GM23248 (cell line): ENCODE data around the gene ANKRD17. TPM values are rescaled to one million over a fixed set of nuclear protein-coding genes. Genes with fewer than 3 reads are reported as not detected.
"Not testable (repeated sequence)": the region's sequence is repeated elsewhere in the genome, so short reads cannot be mapped to it uniquely, and the experiment has no call there.

Experiments used
- DNase-seq: peaks from one replicate; pipeline ENCODE4 v3.0.0-alpha.2; 2015
- H2AFZ ChIP-seq: fragments of 200-600 bp; sonication (generic); 2 replicates; pipeline ENCODE4 v1.6.1; 2016; ENCODE audit warnings: antibody characterized with exemption
- H3F3A ChIP-seq: fragments of 200-600 bp; sonication (generic); 2 replicates; pipeline ENCODE4 v1.6.1; 2016; ENCODE audit warnings: mild to moderate bottlenecking, antibody characterized with exemption, mixed run types; ENCODE audit not compliant: insufficient read depth
- H3K27ac ChIP-seq: fragments of 200-600 bp; sonication (generic); 2 replicates; pipeline ENCODE4 v1.5.1; 2016; ENCODE audit warnings: mild to moderate bottlenecking
- H3K27me3 ChIP-seq: fragments of 200-600 bp; sonication (generic); replicated peaks from 2 replicates; pipeline ENCODE4 v1.6.1; 2016; ENCODE audit warnings: mild to moderate bottlenecking; ENCODE audit not compliant: insufficient read depth
- H3K36me3 ChIP-seq: fragments of 200-600 bp; sonication (generic); 2 replicates; pipeline ENCODE4 v1.6.1; 2016; ENCODE audit warnings: low read depth, mild to moderate bottlenecking
- H3K4me1 ChIP-seq: fragments of 200-600 bp; sonication (generic); 2 replicates; pipeline ENCODE4 v1.6.1; 2016; ENCODE audit warnings: mild to moderate bottlenecking; ENCODE audit not compliant: insufficient read depth
- H3K4me2 ChIP-seq: fragments of 200-600 bp; sonication (generic); one replicate; pipeline ENCODE4 v1.6.1; 2016; ENCODE audit warnings: mild to moderate bottlenecking; ENCODE audit not compliant: unreplicated experiment
- H3K4me3 ChIP-seq: fragments of 200-600 bp; sonication (generic); 2 replicates; pipeline ENCODE4 v1.5.1; 2016; ENCODE audit warnings: mild to moderate bottlenecking
- H3K79me2 ChIP-seq: fragments of 200-600 bp; sonication (generic); 2 replicates; pipeline ENCODE4 v1.6.1; 2016; ENCODE audit warnings: mild to moderate bottlenecking; ENCODE audit not compliant: insufficient read depth
- H3K9ac ChIP-seq: fragments of 200-600 bp; sonication (generic); 2 replicates; pipeline ENCODE4 v1.6.1; 2016; ENCODE audit warnings: mild to moderate bottlenecking
- H3K9me2 ChIP-seq: fragments of 200-600 bp; sonication (generic); 2 replicates; pipeline ENCODE4 v1.6.1; 2016; ENCODE audit warnings: mixed run types, mild to moderate bottlenecking, moderate library complexity; ENCODE audit not compliant: insufficient read depth
- H3K9me3 ChIP-seq: fragments of 200-600 bp; sonication (generic); one replicate; pipeline ENCODE4 v1.6.1; 2017; ENCODE audit warnings: low read depth
- H4K20me1 ChIP-seq: fragments of 200-600 bp; sonication (generic); 2 replicates; pipeline ENCODE4 v1.6.0; 2016; ENCODE audit not compliant: insufficient read depth
- EZH2 ChIP-seq: fragments of 200-600 bp; sonication (generic); IDR thresholded peaks from 2 replicates; pipeline ENCODE4 v1.6.1; 2018; ENCODE audit warnings: antibody characterized with exemption, mild to moderate bottlenecking; ENCODE audit not compliant: insufficient read depth, poor library complexity, severe bottlenecking
- EZH2phosphoT487 ChIP-seq: fragments of 200-600 bp; sonication (generic); IDR thresholded peaks from 2 replicates; pipeline ENCODE4 v1.6.1; 2018; ENCODE audit warnings: antibody characterized with exemption, moderate library complexity, mild to moderate bottlenecking, low read depth; ENCODE audit not compliant: insufficient read depth
- WGBS, 2 experiments: methylation state at CpG; one replicate each; pipeline ENCODE4 v1.1.6; 2015 to 2017; ENCODE audit warnings: low lambda C conversion rate in 2 of 2, low coverage in 1 of 2; ENCODE audit errors: missing lambda C conversion rate in 2 of 2; 5-methylcytosine and 5-hydroxymethylcytosine counted together
- in situ Hi-C: fragments of 300-500 bp; cut with MboI; formaldehyde crosslinking; loops from 2 replicates; pipeline ENCODE4 v1.15.0; 2020
- polyA plus RNA-seq: library from polyadenylated mRNA; unstranded; fragments of >200 nt; fragmentation: Nextera tagmentation; extraction: Ambion mirVana; gene quantifications from 2 replicates; pipeline ENCODE4 v1.2.1, GENCODE V29; 2016
- total RNA-seq: library from RNA; depleted of rRNA; stranded (reverse); fragments of >200 nt; shearing (Covaris generic); gene quantifications from 2 replicates; pipeline ENCODE4 v1.2.3, GENCODE V29; 2014

Gene ANKRD17
- total and polyA plus RNA-seq, 2 experiments from 2014 or later: 22.7 to 34.8 TPM

DNA sequence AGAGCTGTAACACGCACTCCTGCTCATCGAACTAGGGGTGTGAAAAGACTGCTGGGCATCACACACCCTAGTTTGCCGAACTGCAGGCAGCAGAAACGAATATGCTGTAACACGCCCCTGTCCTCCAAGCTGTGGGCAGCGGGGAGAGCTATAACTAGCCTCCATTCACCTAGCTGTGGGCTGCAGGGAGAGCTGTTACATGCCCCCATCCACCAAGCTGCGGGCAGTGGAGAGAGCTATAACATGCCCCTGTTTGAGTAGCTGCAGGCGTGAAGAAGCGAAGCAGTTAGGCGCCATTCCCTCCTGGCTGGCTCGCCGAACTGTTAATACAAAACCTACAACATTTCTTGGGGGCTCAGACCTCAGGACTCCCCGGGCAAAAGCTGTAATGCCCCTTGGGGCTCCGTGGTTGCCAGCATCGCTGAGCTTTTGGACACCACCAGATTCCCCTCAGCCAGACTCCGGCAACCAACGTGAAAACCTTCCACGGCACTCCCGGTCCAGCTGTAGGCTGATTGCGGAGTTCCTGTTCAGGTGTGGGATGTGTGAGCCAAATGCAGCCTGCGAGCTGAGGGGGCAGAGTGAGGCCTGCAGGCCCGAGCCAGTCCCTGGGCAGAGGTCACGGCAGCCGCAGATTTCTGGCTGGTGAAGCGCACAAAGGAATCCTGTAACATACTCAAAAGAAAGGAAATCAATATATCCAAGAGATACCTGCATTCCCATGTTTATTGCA is 41.1 kb upstream of the ANKRD17 start:
- WGBS, 2 experiments: 86 to 90% methylated on average over 25 of the region's 25 CpGs
- H3K4me3 ChIP-seq: no peak overlapping the region
- no peaks in the 10 kb centered on the region for H3K4me1 ChIP-seq
- DNase-seq: no peak
- no peaks in the 10 kb centered on the region for H3K36me3 ChIP-seq
- no peaks in the 10 kb centered on the region for H3K9me3 ChIP-seq
- H3F3A ChIP-seq: no peaks in the 10 kb centered on the region
- TF ChIP-seq EZH2 (no peak), EZH2phosphoT487 (no peak)
- no peak overlapping the region for H3K9ac ChIP-seq
- no peak overlapping the region for H2AFZ ChIP-seq
- H3K27ac ChIP-seq: no peak overlapping the region
- no peaks in the 10 kb centered on the region for H4K20me1 ChIP-seq
- H3K27me3 ChIP-seq: no peaks in the 10 kb centered on the region
- no peaks in the 10 kb centered on the region for H3K79me2 ChIP-seq
- H3K4me2 ChIP-seq: no peak overlapping the region
- in situ Hi-C loops: loop anchor here (25.0 kb wide), 2 partner anchors 638 to 838 kb away; no protein-coding TSS in a partner anchor
- H3K9me2 ChIP-seq: peaks cover 4% of the 10 kb centered on the region; the same call in 1 of the 2 replicates

DNA sequence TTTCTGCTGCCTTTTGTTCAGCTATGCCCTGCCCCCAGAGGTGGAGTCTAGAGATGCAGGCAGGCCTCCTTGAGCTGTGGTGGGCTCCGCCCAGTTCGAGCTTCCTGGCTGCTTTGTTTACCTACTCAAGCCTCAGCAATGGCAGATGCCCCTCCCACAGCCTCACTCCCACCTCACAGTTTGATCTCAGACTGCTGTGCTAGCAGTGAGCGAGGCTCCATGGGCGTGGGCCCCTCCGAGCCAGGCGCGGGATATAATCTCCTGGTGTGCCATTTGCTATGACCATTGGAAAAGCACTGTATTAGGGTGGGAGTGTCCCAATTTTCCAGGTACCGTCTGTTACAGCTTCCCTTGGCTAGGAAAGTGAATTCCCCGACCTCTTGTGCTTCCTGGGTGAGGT is 34.1 kb upstream of the ANKRD17 start:
- H3K4me1 ChIP-seq, H3K36me3 ChIP-seq, H3K9me2 ChIP-seq, in situ Hi-C loops, H3K4me2 ChIP-seq, H3K4me3 ChIP-seq, H4K20me1 ChIP-seq, H3K9me3 ChIP-seq, H3K27ac ChIP-seq, DNase-seq, H3K79me2 ChIP-seq, H2AFZ ChIP-seq, H3F3A ChIP-seq, H3K9ac ChIP-seq, H3K27me3 ChIP-seq: not testable (repeated sequence)
- WGBS, 2 experiments: 84 to 87% methylated on average over 9 of the region's 9 CpGs

GRCh38 chr4:73281982-73282381 is 23.4 kb upstream of the ANKRD17 start:
- DNase-seq: no peak
- Histone ChIP-seq H3K9me3 (no peaks in the 10 kb centered on the region), H3K9ac (no peak overlapping the region), H3K4me1 (no peaks in the 10 kb centered on the region), H3K79me2 (peaks cover 4% of the 10 kb centered on the region), H2AFZ (no peak overlapping the region), H3K9me2 (no peaks in the 10 kb centered on the region), H4K20me1 (no peaks in the 10 kb centered on the region; the same call in 1 of the 2 replicates), H3K36me3 (0 out of 2 replicates have a peak, but pooled peaks cover 6% of the 10 kb centered on the region), H3K27me3 (no peaks in the 10 kb centered on the region), H3K27ac (no peak overlapping the region), H3K4me2 (no peak overlapping the region), H3F3A (no peaks in the 10 kb centered on the region), H3K4me3 (no peak overlapping the region)
- no peak for TF ChIP-seq EZH2phosphoT487
- no peak for TF ChIP-seq EZH2
- WGBS, 2 experiments: 90 to 96% methylated on average over 5 of the region's 5 CpGs
- in situ Hi-C loops: no loop called here

DNA sequence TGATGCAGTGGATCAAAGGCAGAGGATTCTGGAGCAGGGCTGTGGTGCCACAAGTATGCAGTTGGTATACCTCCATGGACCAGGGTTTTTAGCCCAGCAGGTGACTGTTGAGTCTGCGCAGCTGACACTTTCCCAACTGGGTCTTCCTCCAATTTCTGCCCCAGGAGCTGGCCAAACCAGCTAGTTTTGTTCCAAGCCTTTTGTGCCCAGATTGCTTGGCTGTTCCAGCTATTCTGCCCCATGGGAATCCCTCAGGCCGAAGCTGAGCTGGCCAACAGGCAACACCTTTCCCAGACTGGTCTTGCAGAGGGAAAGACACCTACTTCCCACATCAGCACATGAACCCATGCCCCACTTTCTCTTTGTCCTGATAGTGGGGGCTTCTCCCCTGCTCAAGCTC is 22.8 kb upstream of the ANKRD17 start:
- DNase-seq: no peak
- Histone ChIP-seq H3K9me3 (no peaks in the 10 kb centered on the region), H3K4me1 (no peaks in the 10 kb centered on the region), H3K27ac (no peak overlapping the region), H3F3A (no peaks in the 10 kb centered on the region), H3K36me3 (0 out of 2 replicates have a peak, but pooled peaks cover 6% of the 10 kb centered on the region), H4K20me1 (no peaks in the 10 kb centered on the region; the same call in 1 of the 2 replicates), H3K9ac (no peak overlapping the region), H3K79me2 (peaks cover 4% of the 10 kb centered on the region), H2AFZ (no peak overlapping the region), H3K4me3 (no peak overlapping the region), H3K27me3 (no peaks in the 10 kb centered on the region), H3K9me2 (no peaks in the 10 kb centered on the region), H3K4me2 (no peak overlapping the region)
- in situ Hi-C loops: no loop called here
- 94 to 100% methylated on average over 2 of the region's 2 CpGs for WGBS, 2 experiments
- no peak for TF ChIP-seq EZH2
- TF ChIP-seq EZH2phosphoT487: no peak

DNA sequence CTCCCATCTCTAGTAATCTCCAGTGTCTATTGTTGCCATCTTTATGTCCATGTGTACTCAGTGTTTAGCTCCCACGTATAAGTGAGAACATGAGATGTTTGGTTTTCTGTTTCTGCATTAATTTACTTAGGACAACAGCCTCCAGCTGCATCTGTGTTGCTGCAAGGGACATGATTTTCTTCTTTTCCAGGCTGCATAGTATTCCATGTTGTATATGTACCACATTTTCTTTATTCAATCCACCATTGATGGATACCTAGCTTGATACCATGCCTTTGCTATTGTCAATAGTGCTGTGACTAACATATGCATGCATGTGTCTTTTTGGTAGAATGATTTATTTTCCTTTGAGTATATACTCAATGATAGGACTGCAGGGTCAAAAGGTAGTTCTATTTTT is 18.6 kb upstream of the ANKRD17 start:
- H3K4me1 ChIP-seq: peaks cover 13% of the 10 kb centered on the region
- no peak overlapping the region for H2AFZ ChIP-seq
- H3K9ac ChIP-seq: no peak overlapping the region
- no peak for DNase-seq
- no peak overlapping the region for H3K4me3 ChIP-seq
- TF ChIP-seq EZH2 (no peak), EZH2phosphoT487 (no peak)
- H3K9me3 ChIP-seq: no peaks in the 10 kb centered on the region
- H3K36me3 ChIP-seq: 0 out of 2 replicates have a peak, but pooled peaks cover 6% of the 10 kb centered on the region
- 97 to 100% methylated on average over 1 of the region's 1 CpG for WGBS, 2 experiments
- in situ Hi-C loops: no loop called here
- H4K20me1 ChIP-seq: no peaks in the 10 kb centered on the region; the same call in 1 of the 2 replicates
- H3K9me2 ChIP-seq: no peaks in the 10 kb centered on the region
- peaks cover 4% of the 10 kb centered on the region for H3K79me2 ChIP-seq
- H3K27me3 ChIP-seq: no peaks in the 10 kb centered on the region
- no peak overlapping the region for H3K27ac ChIP-seq
- peaks cover 10% of the 10 kb centered on the region; the same call in 1 of the 2 replicates for H3F3A ChIP-seq
- no peak overlapping the region for H3K4me2 ChIP-seq
